Fibroblast of pulmonary artery (primary cell): ENCODE results near the gene OCIAD1.

Experiments used
- DNase-seq: peaks from one replicate; pipeline ENCODE4 v3.0.0-alpha.2; 2010; ENCODE audit warnings: low read depth
- H3K4me3 ChIP-seq: replicated peaks from 2 replicates; pipeline ENCODE4 v1.5.1; 2011; ENCODE audit warnings: low read depth, mild to moderate bottlenecking, control low read depth, low read length, moderate library complexity
- CTCF ChIP-seq: IDR thresholded peaks from 2 replicates; pipeline ENCODE4 v1.5.1; 2011; ENCODE audit warnings: mild to moderate bottlenecking, control low read depth, low read length, inconsistent platforms; ENCODE audit errors: missing control alignments

The OCIAD1 gene

GRCh38 chr4:48851651-48852050 is 20.8 kb downstream of the OCIAD1 start:
- no peak overlapping the region for H3K4me3 ChIP-seq
- no peak for TF ChIP-seq CTCF
- no peak for DNase-seq

GRCh38 chr4:48853604-48854394 is 22.9 kb downstream of the OCIAD1 start:
- no peak overlapping the region for H3K4me3 ChIP-seq
- no peak for DNase-seq

GRCh38 chr4:48854395-48854683 is 23.5 kb downstream of the OCIAD1 start:
- H3K4me3 ChIP-seq, result no peak overlapping the region
- TF ChIP-seq CTCF, result no peak
- no peak for DNase-seq

More at GRCh38 chr4:48853604-48854394, 22.9 kb downstream of the OCIAD1 start:
- no peak for TF ChIP-seq CTCF

- TF ChIP-seq CTCF, result no peak
- DNase-seq, result peak; percentile 16
- H3K4me3 ChIP-seq, result no peak overlapping the region
Observed at GRCh38 chr4:48854982-48855381, 24.1 kb downstream of the OCIAD1 start.

- no peak overlapping the region for H3K4me3 ChIP-seq
- no peak for DNase-seq
- TF ChIP-seq CTCF, result no peak
Observed at GRCh38 chr4:48858130-48858529, 27.2 kb downstream of the OCIAD1 start.

GRCh38 chr4:48862038-48862437 is 31.1 kb downstream of the OCIAD1 start:
- TF ChIP-seq CTCF, result no peak
- no peak for DNase-seq

GRCh38 chr4:48862661-48863060 is 31.8 kb downstream of the OCIAD1 start:
- no peak for DNase-seq
- no peak for TF ChIP-seq CTCF
- H3K4me3 ChIP-seq, result no peak overlapping the region

More at GRCh38 chr4:48862038-48862437, 31.1 kb downstream of the OCIAD1 start:
- H3K4me3 ChIP-seq, result no peak overlapping the region
